ENCODE data around the gene RNF130. TPM values are rescaled to one million over a fixed set of nuclear protein-coding genes. Genes with fewer than 3 reads are reported as not detected.
A peak's percentile ranks its signal among the peaks of the same experiment; 100 is the strongest.

RNF130 gene
- total and polyA plus RNA-seq, 2 of the 13 experiments (the other 11 are each of a cell fraction or from before 2014, with no cell fraction given), result 28.2 to 28.3 TPM

DNA sequence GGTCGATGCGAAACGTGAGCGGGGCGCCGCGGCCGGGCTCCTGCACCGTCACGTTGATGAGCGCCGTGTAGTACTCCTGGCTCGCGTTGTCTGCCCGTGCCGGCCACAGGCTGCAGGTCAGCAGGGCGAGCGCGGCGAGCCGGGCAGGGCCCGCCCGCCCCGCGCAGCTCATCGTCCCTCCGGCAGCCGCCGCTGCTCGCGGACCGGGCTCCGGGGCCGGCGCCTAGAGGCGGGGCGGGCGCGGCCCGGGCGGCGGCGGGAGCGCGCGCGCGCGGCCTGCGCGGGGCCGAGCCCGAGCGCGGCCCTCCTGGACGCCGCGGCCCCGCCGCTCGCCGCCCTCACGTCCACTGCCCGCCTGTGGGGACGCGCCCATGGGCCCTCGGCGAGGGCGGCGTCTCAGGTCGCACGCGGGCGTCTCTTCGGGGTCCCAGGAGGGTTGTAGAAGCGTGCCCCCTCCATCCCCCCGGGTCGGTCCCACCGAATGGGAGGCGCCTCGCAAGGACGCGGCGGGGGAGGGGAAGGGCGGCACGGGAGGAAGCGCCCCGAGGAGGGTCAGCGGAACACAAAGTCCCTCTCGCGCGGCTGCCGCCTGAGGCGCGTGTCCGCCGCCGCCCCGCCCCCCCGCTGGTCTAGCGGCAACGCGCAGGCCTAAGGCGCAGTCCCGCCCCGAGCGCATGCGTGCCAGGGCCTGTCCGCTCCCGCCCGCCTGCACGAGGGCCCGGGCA lies at the start of gene RNF130 (continued):
- TF ChIP-seq, protein P1, sequence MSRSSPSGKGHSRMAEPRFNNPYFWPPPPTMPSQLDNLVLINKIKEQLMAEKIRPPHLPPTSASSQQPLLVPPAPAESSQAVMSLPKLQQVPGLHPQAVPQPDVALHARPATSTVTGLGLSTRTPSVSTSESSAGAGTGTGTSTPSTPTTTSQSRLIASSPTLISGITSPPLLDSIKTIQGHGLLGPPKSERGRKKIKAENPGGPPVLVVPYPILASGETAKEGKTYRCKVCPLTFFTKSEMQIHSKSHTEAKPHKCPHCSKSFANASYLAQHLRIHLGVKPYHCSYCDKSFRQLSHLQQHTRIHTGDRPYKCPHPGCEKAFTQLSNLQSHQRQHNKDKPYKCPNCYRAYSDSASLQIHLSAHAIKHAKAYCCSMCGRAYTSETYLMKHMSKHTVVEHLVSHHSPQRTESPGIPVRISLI (CRISPR knock-in tag; IDR thresholded peaks at IDR 0.05; ENCODE audit: borderline replicate concordance), result no peak; the same call in 1 of the 2 replicates
- TF ChIP-seq ZNF564 (CRISPR knock-in tag; IDR thresholded peaks at IDR 0.05) (peak; percentile 95), SATB2 (CRISPR knock-in tag; IDR thresholded peaks at IDR 0.05) (peak; percentile 99), PHF21A (CRISPR knock-in tag; IDR thresholded peaks at IDR 0.05) (peak; percentile 64; the same call in 1 of the 2 replicates), GTF2F1 (IDR thresholded peaks at IDR 0.05; ENCODE audit: low read length) (no peak), FOXM1 (CRISPR knock-in tag; IDR thresholded peaks at IDR 0.05) (peak; percentile 94), ZNF780A (CRISPR knock-in tag; IDR thresholded peaks at IDR 0.05) (no peak; the same call in 1 of the 2 replicates), JUND (CRISPR knock-in tag; IDR thresholded peaks at IDR 0.05) (no peak), HNF1A (IDR thresholded peaks at IDR 0.05; ENCODE audit: low read depth) (no peak), HNF1A (CRISPR knock-in tag; IDR thresholded peaks at IDR 0.05; ENCODE audit: borderline replicate concordance) (peak; percentile 47), PITX1 (CRISPR knock-in tag; IDR thresholded peaks at IDR 0.05) (peak; percentile 75; the same call in 1 of the 2 replicates), ZZZ3 (CRISPR knock-in tag; IDR thresholded peaks at IDR 0.05; ENCODE audit: borderline replicate concordance) (no peak), SNAPC4 (CRISPR knock-in tag; IDR thresholded peaks at IDR 0.05) (no peak), CBX2 (IDR thresholded peaks at IDR 0.05; ENCODE audit: low read depth, low read length) (no peak), CBX2 (CRISPR knock-in tag; IDR thresholded peaks at IDR 0.05; ENCODE audit: low read depth) (peak; percentile 99), IRF2 (CRISPR knock-in tag; IDR thresholded peaks at IDR 0.05) (peak; percentile 77), GFI1 (CRISPR knock-in tag; IDR thresholded peaks at IDR 0.05; ENCODE audit: borderline replicate concordance) (peak; percentile 78; the same call in 1 of the 2 replicates)
- TF ChIP-seq, protein P2, sequence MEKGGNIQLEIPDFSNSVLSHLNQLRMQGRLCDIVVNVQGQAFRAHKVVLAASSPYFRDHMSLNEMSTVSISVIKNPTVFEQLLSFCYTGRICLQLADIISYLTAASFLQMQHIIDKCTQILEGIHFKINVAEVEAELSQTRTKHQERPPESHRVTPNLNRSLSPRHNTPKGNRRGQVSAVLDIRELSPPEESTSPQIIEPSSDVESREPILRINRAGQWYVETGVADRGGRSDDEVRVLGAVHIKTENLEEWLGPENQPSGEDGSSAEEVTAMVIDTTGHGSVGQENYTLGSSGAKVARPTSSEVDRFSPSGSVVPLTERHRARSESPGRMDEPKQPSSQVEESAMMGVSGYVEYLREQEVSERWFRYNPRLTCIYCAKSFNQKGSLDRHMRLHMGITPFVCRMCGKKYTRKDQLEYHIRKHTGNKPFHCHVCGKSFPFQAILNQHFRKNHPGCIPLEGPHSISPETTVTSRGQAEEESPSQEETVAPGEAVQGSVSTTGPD (CRISPR knock-in tag; IDR thresholded peaks at IDR 0.05), result no peak
